Colonic mucosa (tissue), 4 donors: Measurements from ENCODE around the gene DNAJA3. TPM values are rescaled to one million over a fixed set of nuclear protein-coding genes. Genes with fewer than 3 reads are reported as not detected.

Experiments
- DNase-seq: peaks from one replicate; pipeline ENCODE4 v3.0.0-alpha.2; 2020
- H3K27ac ChIP-seq: fragments of 200-600 bp; one replicate; pipeline ENCODE4 v1.8.0; 2021
- H3K27me3 ChIP-seq: fragments of 200-600 bp; one replicate; pipeline ENCODE4 v1.8.0; 2021
- H3K36me3 ChIP-seq: fragments of 200-600 bp; one replicate; pipeline ENCODE4 v1.8.0; 2021
- H3K4me1 ChIP-seq: fragments of 200-600 bp; one replicate; pipeline ENCODE4 v1.8.0; 2021; ENCODE audit warnings: mild to moderate bottlenecking
- H3K4me3 ChIP-seq: fragments of 200-600 bp; one replicate; pipeline ENCODE4 v1.8.0; 2021
- H3K9ac ChIP-seq, 2 donors: one replicate each; pipeline ENCODE4 v1.7.0; 2013; ENCODE audit warnings: control low read depth in 2 of 2, low read depth in 2 of 2, low read length in 2 of 2
- H3K9me3 ChIP-seq: fragments of 200-600 bp; one replicate; pipeline ENCODE4 v1.8.0; 2021
- CTCF ChIP-seq: fragments of 200-600 bp; IDR thresholded peaks from one replicate; pipeline ENCODE4 v1.8.0; 2022; ENCODE audit warnings: antibody characterized with exemption, mild to moderate bottlenecking
- intact Hi-C: fragments of 100-400 bp; cut with DNase I; formaldehyde crosslinking; loops from one replicate; pipeline ENCODE4 v1.14.1; 2022
- total RNA-seq, 2 donors: library from RNA; stranded (reverse); fragmentation: NEBNext Ultra II Directional in 1 of 2; extraction: Animal tissue kit (Norgen Biotek cat#: 25700) in 1 of 2; gene quantifications; one replicate each; pipeline ENCODE4 v1.2.1, GENCODE V29; 2021
- donor health status: healthy.
- donor health status: DM: no; HTN: no; CAD: no.
- donor health status: DM: no; HTN: no; CAD: no.

DNAJA3 gene
- total RNA-seq, 2 donors from 2014 or later, result 48.3 to 76.1 TPM

- H3K27me3 ChIP-seq, result no peaks in the 10 kb centered on the region
- no peak overlapping the region for H3K27ac ChIP-seq
- H3K36me3 ChIP-seq, result no peaks in the 10 kb centered on the region
- H3K9ac ChIP-seq, result no peak overlapping the region
- no peak for TF ChIP-seq CTCF
- intact Hi-C loops, result no loop called here
- no peaks in the 10 kb centered on the region for H3K9me3 ChIP-seq
- peaks cover 4% of the 10 kb centered on the region for H3K4me1 ChIP-seq
- no peak overlapping the region for H3K4me3 ChIP-seq
- DNase-seq, result no peak
These were observed 20.5 kb upstream of the DNAJA3 start for GRCh38 chr16:4404967-4405696.

GRCh38 chr16:4407543-4408322 lies 17.9 kb upstream of the DNAJA3 start:
- no peak overlapping the region for H3K9ac ChIP-seq
- intact Hi-C loops, result no loop called here
- H3K4me1 ChIP-seq, result no peaks in the 10 kb centered on the region
- no peak for DNase-seq
- no peaks in the 10 kb centered on the region for H3K9me3 ChIP-seq
- no peaks in the 10 kb centered on the region for H3K36me3 ChIP-seq
- H3K27ac ChIP-seq, result no peak overlapping the region
- no peak for TF ChIP-seq CTCF
- H3K4me3 ChIP-seq, result no peak overlapping the region
- H3K27me3 ChIP-seq, result no peaks in the 10 kb centered on the region

GRCh38 chr16:4408323-4408690 lies 17.4 kb upstream of the DNAJA3 start:
- Histone ChIP-seq H3K27me3 (no peaks in the 10 kb centered on the region), H3K4me1 (no peaks in the 10 kb centered on the region), H3K27ac (no peak overlapping the region), H3K36me3 (no peaks in the 10 kb centered on the region), H3K4me3 (no peak overlapping the region), H3K9ac (no peak overlapping the region), H3K9me3 (no peaks in the 10 kb centered on the region)
- DNase-seq, result no peak
- TF ChIP-seq CTCF, result no peak
- intact Hi-C loops, result no loop called here

GRCh38 chr16:4409081-4409932 lies 16.4 kb upstream of the DNAJA3 start:
- Histone ChIP-seq H3K27me3 (no peaks in the 10 kb centered on the region), H3K9me3 (no peaks in the 10 kb centered on the region), H3K36me3 (no peaks in the 10 kb centered on the region), H3K27ac (no peak overlapping the region), H3K9ac (no peak overlapping the region), H3K4me3 (no peak overlapping the region), H3K4me1 (no peaks in the 10 kb centered on the region)
- TF ChIP-seq CTCF, result no peak
- no peak for DNase-seq
- intact Hi-C loops, result no loop called here

GRCh38 chr16:4410335-4411075 lies 15.2 kb upstream of the DNAJA3 start:
- Histone ChIP-seq H3K4me1 (no peaks in the 10 kb centered on the region), H3K36me3 (no peaks in the 10 kb centered on the region), H3K27ac (peak overlapping the region; percentile 1), H3K9me3 (no peaks in the 10 kb centered on the region), H3K9ac (no peak overlapping the region), H3K4me3 (no peak overlapping the region), H3K27me3 (no peaks in the 10 kb centered on the region)
- intact Hi-C loops, result no loop called here
- peak; percentile 65 for DNase-seq
- no peak for TF ChIP-seq CTCF
